Measurements from ENCODE around the gene FLCN.

The FLCN gene

DNA sequence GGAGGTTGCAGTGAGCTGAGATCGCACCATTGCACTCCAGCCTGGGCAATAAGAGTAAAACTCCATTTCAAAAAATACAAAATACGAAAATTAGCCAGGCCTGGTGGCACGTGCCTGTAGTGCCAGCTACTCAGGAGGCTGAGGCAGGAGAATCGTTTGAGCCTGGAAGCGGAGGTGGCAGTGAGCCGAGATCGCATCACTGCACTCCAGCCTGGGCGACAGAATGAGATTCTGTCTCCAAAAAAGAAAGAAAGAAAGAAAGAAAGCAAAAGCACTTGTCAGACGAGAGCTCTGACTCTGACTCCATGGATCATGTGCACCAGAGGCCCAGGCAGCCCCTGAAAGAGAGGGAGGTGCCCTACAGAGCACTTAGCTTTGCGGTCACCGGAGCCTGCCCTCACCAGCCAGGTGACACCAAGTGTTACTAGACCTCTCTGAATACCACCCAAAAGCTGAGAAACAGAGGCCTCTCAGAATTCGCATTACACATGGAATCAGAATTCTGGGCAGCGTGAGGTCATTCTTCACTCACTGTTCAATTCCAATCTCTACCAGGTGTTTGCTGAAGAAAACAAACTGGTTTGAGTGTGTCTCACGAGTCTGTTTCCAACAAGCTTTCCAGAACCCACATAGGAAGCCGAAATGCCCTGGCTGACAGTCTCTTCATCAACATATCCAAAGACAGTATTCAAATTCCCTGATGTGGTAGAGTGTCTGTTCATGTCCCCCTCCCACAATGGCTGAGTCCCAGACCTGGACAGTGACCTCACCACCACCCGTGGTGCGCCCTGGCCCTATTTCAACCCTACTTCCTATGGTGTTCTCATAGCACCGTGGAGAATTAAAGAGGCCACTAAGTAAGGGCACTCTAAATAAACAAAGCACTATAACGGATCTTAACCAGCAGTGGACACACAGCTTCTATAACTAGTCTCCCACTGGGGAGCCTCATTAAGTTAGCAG, 1.5 kb downstream of the FLCN start:
- DNase-seq: no peak

DNA sequence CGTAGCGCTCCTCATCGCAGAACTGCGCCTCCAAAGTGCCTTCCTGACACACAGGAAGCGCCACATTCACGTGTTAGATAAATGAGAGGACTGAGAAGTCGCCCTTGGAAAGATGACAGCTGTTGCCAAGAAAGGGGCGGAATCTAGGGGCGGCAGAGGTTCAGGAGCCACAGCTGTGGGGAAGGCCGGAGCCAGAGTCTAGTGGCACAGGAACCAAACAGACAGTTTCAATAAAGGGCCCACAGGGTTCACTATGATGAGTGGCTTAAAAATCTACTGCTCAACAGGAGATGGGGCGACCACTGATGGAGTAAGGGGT, 4.7 kb downstream of the FLCN start:
- no peak for DNase-seq

DNA sequence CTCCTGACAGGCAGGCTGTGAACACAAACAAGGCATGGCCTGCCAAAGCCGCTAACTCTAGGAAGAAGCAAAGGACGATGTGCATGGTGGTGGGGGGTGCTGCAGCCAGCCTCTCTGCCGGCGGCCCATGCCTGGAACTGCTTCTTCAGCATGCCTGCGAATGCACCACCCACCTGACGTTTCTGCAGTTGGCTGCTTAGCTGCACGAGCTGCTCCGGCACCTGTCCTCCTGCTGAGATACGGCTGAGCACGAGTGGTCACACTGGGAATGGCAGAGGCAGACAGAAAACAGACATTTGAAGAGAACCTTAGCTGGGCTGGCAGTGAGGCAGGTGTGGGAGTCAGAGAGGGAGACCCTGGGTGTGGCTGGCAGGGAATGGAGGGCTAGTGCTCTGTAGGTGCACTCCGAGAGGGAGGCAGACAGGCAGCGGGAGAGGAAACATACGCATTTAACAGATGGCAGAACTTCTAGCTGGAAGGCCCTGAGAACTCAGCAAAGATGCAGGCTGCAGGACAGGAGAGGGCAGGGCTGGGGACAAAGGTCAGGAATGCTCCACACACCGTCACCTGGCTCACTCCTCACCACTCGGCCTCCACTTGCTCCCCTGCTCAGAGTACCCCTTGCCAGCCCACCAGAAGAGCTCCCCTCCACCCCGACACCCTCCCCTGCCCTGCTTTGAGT, 5.2 kb downstream of the FLCN start:
- DNase-seq: no peak

DNA sequence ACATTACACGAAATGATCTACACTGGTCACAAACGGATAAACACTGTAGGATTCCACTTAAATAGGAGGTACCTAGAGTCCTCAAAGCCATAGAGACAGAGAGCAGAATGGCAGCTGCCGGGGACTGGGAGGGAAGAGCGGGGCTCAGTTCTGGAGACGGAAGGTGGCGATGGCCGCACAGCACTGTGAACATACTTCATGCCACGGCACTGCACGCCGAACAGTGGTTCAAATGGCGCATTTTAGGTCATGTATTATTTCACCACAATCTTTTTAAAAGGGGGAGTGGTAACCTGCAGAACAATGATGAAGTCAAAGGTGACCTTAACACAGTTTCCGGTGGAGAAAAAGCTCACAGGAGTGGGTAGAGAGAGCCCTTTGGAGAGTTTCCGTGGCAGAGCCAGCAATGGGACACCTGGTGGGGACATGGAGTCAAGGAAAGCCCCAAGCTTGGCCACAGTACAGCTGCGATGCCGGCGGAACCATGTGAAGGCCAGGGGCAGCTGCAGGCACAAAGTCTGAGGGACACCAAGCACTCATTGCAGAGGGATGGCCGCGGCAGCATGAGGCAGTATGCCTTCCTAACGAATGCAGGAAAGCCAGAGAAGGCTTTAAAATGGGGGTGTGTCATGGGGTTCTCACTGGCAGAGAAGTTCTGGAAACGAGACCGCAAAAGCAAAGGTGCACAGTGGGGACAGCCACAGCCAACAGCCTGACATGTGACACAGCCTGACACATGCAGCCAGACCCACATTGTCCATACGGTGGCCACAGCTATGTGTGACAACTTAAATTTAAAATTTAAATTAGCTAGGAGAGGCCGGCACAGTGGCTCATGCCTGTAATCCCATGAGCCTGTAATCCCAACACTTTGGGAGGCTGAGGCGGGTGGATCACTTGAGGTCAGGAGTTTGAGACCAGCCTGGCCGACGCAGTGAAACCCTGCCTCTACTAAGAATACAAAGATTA, 7.3 kb downstream of the FLCN start:
- DNase-seq: no peak

DNA sequence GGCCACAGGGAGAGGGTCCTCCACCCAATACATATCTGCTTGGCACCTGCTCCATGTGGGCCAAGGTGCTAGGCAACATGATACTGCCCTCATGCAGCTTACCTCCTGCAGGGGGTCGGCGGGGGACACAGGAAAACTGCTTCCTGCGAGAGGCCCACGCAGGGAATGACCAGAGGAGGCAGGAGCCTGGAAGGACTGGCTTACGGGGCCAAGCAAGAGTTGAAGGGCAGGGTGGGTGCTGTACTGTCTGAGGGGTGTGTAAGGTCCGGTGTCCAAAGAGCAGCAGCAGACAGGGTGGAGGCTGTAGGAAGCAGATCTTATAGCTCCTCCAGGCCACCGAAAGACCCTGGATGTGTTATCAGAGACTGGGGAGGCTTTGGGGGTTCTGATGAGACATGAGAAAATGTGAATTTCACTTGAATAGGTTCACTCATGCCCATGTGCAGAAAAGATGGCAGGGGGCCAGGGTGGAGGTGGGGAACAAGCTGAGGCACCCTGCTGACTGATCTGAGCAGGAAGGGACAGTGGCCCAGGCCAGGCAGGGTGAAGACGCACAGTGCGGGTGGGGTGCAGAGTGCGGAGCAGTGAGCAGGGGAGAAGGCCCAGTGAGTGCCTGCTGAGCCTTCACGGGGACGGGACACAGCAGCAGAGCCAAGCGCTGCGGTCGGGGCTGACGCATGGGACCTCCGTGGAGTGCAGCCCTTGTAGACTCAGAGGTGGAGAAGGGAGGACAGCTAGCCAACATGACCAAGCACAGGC, 8.3 kb downstream of the FLCN start:
- DNase-seq: no peak

DNA sequence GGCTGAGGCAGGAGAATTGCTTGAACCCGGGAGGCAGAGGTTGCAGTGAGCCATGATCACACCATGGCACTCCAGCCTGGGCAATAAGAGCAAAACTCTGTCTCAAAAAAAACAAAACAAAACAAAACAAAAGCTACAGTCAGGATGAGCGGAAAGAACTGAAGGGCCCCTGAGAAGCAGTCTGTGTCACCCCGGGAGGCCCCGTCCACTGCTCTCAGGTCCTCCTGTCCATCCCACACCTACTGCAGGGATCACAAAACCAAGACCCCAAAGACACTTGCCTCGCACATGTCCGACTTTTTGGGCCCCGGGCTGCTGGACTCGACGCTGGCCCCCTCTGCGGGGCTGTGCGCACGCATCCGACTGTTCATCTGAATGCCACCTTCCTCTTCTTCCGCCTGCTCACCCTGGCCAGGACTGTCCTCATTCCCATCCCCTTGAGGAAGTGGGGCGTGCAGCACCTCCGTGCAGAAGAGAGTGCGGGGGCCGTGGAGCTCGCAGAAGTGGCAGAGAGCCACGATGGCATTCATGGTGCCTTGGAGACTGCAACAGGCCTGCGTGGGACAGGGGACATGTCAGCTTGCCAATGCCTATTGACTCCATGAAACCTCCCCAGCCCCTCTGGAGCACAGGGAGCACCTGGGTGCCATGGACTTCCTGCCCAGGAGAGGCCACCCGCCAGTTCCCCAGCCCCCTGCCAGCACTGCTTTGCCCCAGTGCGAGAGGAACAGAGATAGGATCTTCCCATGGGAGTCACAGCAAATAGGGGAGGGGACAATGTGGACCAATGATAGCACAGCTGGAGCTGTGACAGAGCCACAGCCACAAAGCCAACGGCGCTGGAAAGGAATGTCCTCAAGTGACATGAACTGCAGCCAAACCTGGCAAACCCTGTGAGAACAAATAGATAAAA, 9.1 kb downstream of the FLCN start:
- no peak for DNase-seq

DNA sequence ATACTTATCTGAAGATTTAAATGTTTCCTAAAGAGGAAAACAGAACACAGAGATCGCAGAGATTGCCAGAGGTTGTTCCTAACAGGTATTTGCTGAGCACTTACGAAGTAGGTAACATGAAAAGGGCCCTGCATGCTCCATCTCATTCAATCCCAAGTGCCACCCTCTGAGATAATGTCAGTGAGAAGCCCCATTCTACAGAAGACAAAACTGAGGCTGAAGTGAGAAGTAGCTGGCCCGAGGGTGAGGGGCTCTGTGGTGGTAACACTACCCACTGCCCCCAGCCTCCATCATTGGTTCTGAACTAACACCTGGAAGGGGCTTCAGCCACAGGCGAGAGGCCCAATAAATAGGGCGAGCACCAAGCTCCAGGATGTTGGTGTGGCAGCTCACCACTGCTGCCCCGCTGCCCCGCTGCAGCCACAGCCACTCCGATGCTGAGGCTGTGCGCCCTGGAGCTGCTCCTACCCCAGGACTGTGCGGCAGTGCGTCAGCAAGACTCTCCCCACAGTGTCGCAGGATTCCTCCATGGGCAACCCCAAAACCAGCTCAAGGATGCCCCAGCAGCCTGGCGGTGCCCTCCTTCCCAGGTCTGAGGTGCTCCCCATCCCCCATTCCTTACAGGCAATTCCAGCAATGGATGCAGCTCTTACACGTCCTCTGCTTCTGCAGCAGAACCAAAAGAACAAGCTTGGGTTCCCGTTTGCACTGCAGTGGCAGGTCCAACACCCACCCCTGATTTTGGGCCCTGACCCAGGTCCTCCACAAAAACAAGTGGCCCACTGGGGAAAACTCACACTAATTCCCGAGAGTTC, 10.3 kb downstream of the FLCN start:
- no peak for DNase-seq

DNA sequence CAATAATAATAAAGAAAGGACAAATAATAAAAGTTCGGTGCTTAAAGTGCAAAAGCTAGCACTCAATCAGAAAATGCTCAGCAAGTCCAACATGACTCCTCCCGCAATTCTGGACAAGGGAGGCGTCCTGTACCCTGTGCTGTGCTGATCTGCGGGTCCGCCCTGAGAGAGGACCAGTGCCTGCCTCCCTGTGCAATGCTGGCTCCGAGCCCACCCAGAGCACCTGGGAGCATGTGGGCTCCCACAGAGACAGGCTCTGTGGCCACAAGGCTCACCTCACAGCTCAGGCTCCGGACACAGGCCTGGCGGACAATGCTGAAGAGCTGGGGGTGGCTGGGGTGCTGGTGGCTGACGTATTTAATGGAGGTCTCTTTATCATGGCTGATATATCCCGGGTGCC, 11.1 kb downstream of the FLCN start:
- DNase-seq: no peak

DNA sequence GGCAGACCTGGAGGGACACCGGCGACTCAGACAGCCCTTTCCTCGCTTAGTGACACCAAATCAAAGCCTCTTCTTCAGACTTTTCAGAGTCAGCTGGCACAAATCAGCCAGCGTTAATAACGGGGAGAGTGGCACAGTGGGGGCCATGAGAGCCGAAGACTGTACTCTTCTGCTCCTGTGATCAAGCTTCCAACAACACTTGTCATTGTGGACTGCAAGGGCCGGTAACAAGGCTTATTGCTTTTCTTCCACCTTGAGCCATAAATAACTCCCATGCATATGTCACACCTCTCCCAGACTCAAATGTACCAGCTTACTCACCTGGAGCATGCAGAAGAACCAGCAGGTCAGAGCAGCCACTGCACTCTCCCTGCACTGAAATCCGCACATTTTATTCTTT, 12.8 kb downstream of the FLCN start:
- no peak for DNase-seq

DNA sequence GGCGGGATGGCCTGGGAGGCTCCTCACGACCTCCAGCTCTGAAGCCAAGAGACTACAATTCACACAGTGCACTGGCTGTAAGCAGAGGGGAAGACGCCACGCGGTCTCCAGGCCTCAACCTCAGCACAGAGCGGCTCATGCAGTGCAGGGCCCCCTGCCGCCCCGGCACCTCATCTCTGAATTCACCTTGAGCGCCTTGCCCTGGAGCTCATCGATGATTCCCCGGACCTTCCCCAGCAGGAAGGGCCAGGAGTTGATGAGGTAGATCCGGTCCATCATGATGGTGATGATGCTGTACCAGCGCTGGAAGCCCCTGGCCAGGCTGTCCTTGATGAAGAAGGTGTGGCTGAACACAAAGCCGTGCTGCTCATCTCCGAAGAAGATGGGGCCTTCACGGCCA, 13.2 kb downstream of the FLCN start:
- no peak for DNase-seq

DNA sequence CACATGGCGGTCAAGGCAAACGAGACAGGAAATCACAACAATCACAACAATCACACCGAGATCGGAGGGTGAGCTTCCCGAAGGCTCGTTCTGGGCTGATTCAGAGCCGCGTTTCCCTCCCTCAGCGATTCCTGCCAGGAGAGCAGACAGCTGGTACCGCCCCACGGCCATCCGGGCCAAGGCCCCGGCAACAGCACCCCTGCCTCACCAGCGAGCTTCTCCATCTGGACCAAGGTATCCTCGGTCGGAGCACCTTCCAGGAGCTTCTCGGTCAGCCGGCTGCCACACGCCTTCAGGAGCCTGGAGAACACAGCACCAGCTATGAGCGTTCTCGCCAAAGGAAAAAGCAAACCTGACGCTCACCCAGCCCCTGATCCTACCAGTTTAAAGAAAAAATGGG, 15.6 kb downstream of the FLCN start:
- no peak for DNase-seq

DNA sequence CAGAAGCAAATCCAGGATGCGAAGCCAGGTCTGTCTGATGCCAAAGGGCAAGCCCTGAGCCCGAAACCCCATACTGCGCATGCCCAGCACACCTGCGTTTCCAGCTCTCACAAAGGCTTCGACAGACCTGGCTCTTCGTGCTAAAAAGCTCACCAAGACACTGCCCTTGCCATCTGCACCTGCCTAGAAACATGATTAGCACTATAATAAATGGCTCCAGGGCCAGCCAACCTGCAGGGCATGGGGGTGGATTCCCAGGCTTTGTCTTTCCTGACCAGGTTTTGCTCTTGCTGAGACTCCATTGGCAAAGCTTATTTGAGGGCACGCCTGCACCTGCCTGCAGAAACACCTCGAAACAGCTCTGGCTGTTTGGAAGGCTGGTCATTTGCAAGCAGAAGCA, 16.4 kb downstream of the FLCN start:
- DNase-seq: no peak

DNA sequence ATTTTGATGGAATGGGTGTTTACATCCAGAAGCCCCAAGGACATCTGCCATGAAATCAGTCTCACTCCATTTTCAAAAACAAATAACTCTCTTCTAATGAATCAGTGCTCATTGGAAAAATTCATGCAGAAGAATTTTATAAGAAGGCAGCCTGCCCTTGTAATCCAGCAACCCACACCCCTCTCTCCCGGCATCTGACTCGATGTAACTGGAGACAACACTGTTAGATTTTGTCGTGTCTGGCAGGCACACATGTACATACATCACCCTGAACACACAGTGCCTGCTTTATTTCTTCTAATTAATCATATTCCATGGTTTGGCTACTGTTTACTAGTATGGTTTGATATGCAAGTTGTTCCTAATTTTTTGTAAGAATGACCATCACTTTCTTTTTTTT, 19.0 kb downstream of the FLCN start:
- no peak for DNase-seq

DNA sequence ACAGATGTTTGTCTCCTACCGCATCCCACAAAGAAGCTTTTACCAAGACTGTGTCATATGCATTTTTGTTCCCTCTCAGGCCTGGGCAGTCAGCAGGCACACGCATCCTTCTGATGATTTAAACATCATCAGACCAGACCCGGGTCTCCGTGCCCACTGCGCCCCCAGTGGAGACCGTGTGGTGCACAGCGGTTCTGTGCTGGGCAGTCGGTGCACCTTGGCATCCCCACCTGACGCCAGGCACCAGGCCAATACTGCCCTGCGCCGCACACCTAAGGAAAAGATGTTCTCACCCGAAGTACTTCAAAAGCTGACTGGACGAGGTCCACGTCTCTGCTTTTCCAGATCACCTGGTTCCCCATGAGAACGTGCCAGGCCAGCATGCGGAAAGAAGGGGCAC, 20.2 kb downstream of the FLCN start:
- DNase-seq: no peak

DNA sequence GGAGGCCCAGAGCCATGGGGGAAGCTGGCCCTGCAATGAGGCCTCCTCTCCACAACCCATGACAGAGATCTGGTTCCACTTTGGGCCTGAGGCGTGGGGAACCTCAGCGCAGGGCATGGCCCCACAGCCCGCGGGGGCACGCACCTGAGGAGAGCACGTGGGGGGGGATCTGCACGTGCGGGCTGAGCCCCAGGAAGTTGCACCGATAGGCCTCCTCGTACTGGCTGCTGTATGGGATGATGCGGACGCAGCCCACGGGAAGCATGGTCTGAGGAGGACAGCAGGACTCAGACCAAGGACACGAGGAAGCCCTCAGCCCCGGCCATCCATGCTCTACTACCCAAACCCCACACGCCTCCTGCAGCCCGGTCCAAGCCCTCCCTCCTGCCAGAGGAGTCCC, 20.7 kb downstream of the FLCN start:
- DNase-seq: no peak

DNA sequence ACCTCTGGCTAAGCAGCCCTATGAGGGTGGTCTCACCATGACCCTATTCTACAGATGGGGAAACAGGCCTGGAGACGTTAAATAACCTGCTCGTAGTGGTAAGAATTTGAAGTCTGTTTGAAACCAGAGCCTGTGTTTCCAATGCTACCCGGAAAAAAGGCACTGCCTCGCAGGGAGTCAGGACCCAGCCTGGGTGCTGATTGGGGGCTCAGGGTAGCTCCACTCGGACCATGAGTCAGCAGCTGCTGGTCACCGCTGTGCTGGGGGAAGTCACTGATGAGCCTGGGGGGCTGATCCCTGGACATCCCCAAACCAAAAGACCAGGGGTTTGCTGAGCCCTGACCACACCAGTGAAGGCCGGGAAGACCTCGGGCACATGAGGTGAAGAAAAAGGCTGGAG, 21.4 kb downstream of the FLCN start:
- no peak for DNase-seq

DNA sequence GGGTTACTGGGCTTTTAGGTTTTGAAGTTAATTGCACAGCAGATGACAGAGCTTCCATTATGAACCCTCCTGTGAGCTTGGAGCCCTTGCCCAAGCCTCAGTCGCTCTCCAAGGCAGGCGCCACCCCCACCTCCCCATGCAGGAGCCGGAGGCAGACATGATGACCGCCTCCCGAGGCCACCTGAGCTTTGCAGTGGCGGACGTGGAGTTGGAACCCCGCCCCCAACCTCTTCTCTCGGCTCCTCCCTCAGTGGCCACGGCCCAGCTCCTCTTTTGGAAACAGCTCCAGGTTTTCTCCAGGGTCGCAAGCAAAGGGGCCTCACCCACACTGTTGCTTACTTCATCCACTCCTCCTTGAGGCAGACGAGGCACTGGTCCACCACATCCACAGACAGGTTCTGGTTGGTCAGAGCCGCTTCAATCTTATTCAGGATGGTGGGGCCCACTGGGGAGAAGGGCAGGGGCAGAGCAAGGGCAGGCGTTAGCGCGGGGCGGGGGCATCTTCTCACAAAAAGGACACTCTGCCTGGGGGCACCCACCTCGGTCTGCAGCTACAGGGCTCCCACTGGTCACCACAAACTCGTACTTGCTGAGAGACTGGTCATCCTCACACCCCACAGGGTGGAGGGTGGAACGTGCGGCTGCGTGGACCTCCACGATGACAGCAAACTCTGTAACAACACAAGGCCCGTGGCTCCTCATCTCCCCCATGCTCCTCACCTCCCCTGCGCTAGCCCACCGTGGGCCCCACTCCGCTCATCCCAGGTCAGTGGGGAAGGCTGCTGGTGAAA, 22.1 kb downstream of the FLCN start:
- no peak for DNase-seq

DNA sequence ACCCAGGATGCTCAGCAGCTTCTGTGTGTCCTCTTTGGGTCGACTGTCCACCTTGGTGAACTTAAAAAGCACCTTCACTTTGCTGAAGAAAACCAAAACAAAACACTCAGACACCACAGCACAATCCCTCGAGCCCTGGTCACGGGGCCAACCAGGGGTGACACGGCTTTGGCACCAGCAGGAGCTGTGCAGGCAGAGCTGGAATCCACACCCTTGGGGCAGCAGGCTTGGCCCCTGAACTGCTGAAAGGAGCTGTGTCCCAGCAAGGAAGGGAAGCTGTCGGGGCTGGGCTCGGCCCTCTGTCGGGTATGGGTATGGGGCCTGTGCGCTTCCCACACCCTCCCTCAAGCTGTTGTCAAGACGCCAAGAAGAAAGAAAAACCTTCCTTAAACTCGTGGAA, 23.2 kb downstream of the FLCN start:
- DNase-seq: no peak

DNA sequence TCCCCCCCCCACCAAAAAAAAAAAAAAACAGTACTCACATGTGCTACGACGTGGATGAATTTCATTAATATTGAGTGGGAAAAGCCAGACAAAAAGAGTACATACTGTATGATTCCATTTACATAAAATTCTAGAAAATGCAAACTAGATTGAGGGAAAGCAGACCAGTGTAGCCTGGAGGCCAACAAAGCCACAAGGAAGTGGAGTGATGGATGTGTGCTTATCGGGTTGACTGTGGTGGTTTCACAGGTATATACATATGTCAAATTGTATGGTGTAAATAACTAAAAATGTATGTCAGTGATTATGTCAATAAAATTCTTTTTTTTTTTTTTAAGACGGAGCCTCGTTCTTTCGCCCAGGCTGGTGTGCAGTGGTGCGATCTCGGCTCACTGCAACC, 29.0 kb downstream of the FLCN start:
- DNase-seq: no peak

DNA sequence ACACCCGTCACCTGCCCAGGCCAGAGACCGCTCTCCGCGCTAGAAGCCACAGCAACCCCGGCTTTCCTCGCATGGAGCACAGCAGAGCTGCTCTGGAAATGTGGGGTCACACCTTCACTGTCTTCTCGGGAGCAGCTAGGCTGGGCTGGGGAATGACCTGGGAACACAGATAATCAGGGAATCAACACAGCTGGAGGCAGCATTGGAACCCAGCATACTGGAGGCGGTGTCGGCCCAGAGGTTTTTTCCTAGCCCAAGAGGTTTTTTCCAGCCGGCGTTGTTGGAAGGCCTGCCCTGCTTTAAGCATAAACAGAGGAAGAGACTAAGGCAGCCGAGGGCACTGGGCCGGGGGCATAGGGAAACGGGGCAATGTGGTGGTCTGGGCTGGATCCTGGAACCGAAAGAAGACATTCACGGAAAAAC, 30.0 kb downstream of the FLCN start:
- no peak for DNase-seq
